Measurements from ENCODE around the gene TNFRSF13B. TPM values are rescaled to one million over a fixed set of nuclear protein-coding genes. Genes with fewer than 3 reads are reported as not detected.
"Not testable (repeated sequence)": the region's sequence is repeated elsewhere in the genome, so short reads cannot be mapped to it uniquely, and the experiment has no call there.

TNFRSF13B gene
- total RNA-seq, 1 experiment from 2014 or later: not detected

- no peaks in the 10 kb centered on the region for H3K4me1 ChIP-seq
- DNase-seq: no peak
- no peak overlapping the region for H3K27ac ChIP-seq
- H3K9me3 ChIP-seq (replicated peaks): no peaks in the 10 kb centered on the region
- no peaks in the 10 kb centered on the region for H3K36me3 ChIP-seq
- peaks cover 27% of the 10 kb centered on the region for H3K27me3 ChIP-seq
- no peak overlapping the region for H3K4me3 ChIP-seq
Measured at GRCh38 chr17:16969931-16970906, 1.7 kb downstream of the TNFRSF13B start.

GRCh38 chr17:16968786-16969185, 3.1 kb downstream of the TNFRSF13B start:
- no peak overlapping the region for H3K4me3 ChIP-seq
- H3K36me3 ChIP-seq: no peaks in the 10 kb centered on the region
- H3K9me3 ChIP-seq (replicated peaks): no peaks in the 10 kb centered on the region
- peaks cover 16% of the 10 kb centered on the region for H3K27me3 ChIP-seq
- no peak overlapping the region for H3K27ac ChIP-seq
- no peaks in the 10 kb centered on the region for H3K4me1 ChIP-seq
- no peak for DNase-seq

- no peaks in the 10 kb centered on the region for H3K36me3 ChIP-seq
- peaks cover 2% of the 10 kb centered on the region; the same call in 1 of the 2 replicates for H3K27me3 ChIP-seq
- no peaks in the 10 kb centered on the region for H3K4me1 ChIP-seq
- peaks cover 1% of the 10 kb centered on the region; the same call in 1 of the 2 replicates for H3K9me3 ChIP-seq (replicated peaks)
- DNase-seq: peak in 1 of 2 experiments; percentile 34
- H3K27ac ChIP-seq: no peak overlapping the region
- H3K4me3 ChIP-seq: no peak overlapping the region
Measured at GRCh38 chr17:16962804-16963203, 9.1 kb downstream of the TNFRSF13B start.

- H3K4me1 ChIP-seq: no peaks in the 10 kb centered on the region
- peaks cover 4% of the 10 kb centered on the region; the same call in 1 of the 2 replicates for H3K27me3 ChIP-seq
- H3K4me3 ChIP-seq: no peak overlapping the region
- no peak overlapping the region for H3K27ac ChIP-seq
- no peak for DNase-seq
- peaks cover 3% of the 10 kb centered on the region; the same call in 1 of the 2 replicates for H3K9me3 ChIP-seq (replicated peaks)
- H3K36me3 ChIP-seq: no peaks in the 10 kb centered on the region
Measured at GRCh38 chr17:16961792-16962191, 10.1 kb downstream of the TNFRSF13B start.

GRCh38 chr17:16961022-16961421, 10.9 kb downstream of the TNFRSF13B start:
- not testable (repeated sequence) for H3K27me3 ChIP-seq; H3K27ac ChIP-seq; H3K4me3 ChIP-seq; H3K9me3 ChIP-seq (replicated peaks); H3K4me1 ChIP-seq; H3K36me3 ChIP-seq
- DNase-seq: peak in 1 of 2 experiments; percentile 45

- not testable (repeated sequence) for H3K9me3 ChIP-seq (replicated peaks); H3K4me3 ChIP-seq; H3K4me1 ChIP-seq; H3K27me3 ChIP-seq; DNase-seq; H3K36me3 ChIP-seq; H3K27ac ChIP-seq
Measured at GRCh38 chr17:16955011-16955410, 16.9 kb downstream of the TNFRSF13B start.

GRCh38 chr17:16954521-16954920, 17.4 kb downstream of the TNFRSF13B start:
- H3K4me3 ChIP-seq: no peak overlapping the region
- peaks cover 4% of the 10 kb centered on the region; the same call in 1 of the 2 replicates for H3K27me3 ChIP-seq
- H3K4me1 ChIP-seq: no peaks in the 10 kb centered on the region
- H3K27ac ChIP-seq: no peak overlapping the region
- no peak for DNase-seq
- no peaks in the 10 kb centered on the region for H3K36me3 ChIP-seq
- H3K9me3 ChIP-seq (replicated peaks): peaks cover 3% of the 10 kb centered on the region; the same call in 1 of the 2 replicates

- Histone ChIP-seq H3K9me3 (replicated peaks) (peaks cover 9% of the 10 kb centered on the region), H3K4me1 (no peaks in the 10 kb centered on the region), H3K27me3 (peaks cover 4% of the 10 kb centered on the region; the same call in 1 of the 2 replicates), H3K4me3 (no peak overlapping the region), H3K27ac (no peak overlapping the region), H3K36me3 (no peaks in the 10 kb centered on the region)
- no peak for DNase-seq
Measured at GRCh38 chr17:16953841-16954240, 18.1 kb downstream of the TNFRSF13B start.

- no peak overlapping the region for H3K4me3 ChIP-seq
- no peaks in the 10 kb centered on the region for H3K36me3 ChIP-seq
- H3K9me3 ChIP-seq (replicated peaks): peaks cover 12% of the 10 kb centered on the region
- H3K27me3 ChIP-seq: peaks cover 4% of the 10 kb centered on the region; the same call in 1 of the 2 replicates
- H3K27ac ChIP-seq: no peak overlapping the region
- DNase-seq: no peak
- no peaks in the 10 kb centered on the region for H3K4me1 ChIP-seq
Measured at GRCh38 chr17:16953347-16953746, 18.6 kb downstream of the TNFRSF13B start.

GRCh38 chr17:16952401-16952800, 19.5 kb downstream of the TNFRSF13B start:
- Histone ChIP-seq H3K4me1 (no peaks in the 10 kb centered on the region), H3K4me3 (no peak overlapping the region), H3K27ac (no peak overlapping the region), H3K27me3 (no peaks in the 10 kb centered on the region), H3K36me3 (no peaks in the 10 kb centered on the region), H3K9me3 (replicated peaks) (peaks cover 10% of the 10 kb centered on the region)
- no peak for DNase-seq

- no peak for DNase-seq
- Histone ChIP-seq H3K9me3 (replicated peaks) (peaks cover 10% of the 10 kb centered on the region), H3K27ac (no peak overlapping the region), H3K4me3 (no peak overlapping the region), H3K4me1 (no peaks in the 10 kb centered on the region), H3K36me3 (no peaks in the 10 kb centered on the region), H3K27me3 (no peaks in the 10 kb centered on the region)
Measured at GRCh38 chr17:16950488-16950887, 21.4 kb downstream of the TNFRSF13B start.

GRCh38 chr17:16948587-16949376, 23.1 kb downstream of the TNFRSF13B start:
- Histone ChIP-seq H3K4me3 (no peak overlapping the region), H3K9me3 (replicated peaks) (peaks cover 10% of the 10 kb centered on the region), H3K27me3 (peaks cover 3% of the 10 kb centered on the region; the same call in 1 of the 2 replicates), H3K36me3 (no peaks in the 10 kb centered on the region), H3K4me1 (no peaks in the 10 kb centered on the region), H3K27ac (no peak overlapping the region)
- DNase-seq: no peak

GRCh38 chr17:16947470-16947869, 24.4 kb downstream of the TNFRSF13B start:
- no peak overlapping the region for H3K27ac ChIP-seq
- H3K36me3 ChIP-seq: no peaks in the 10 kb centered on the region
- no peaks in the 10 kb centered on the region for H3K4me1 ChIP-seq
- H3K9me3 ChIP-seq (replicated peaks): peaks cover 10% of the 10 kb centered on the region
- no peak overlapping the region for H3K4me3 ChIP-seq
- DNase-seq: no peak
- peaks cover 8% of the 10 kb centered on the region; the same call in 1 of the 2 replicates for H3K27me3 ChIP-seq

- peak in 1 of 2 experiments; percentile 14 for DNase-seq
- H3K9me3 ChIP-seq (replicated peaks): peaks cover 10% of the 10 kb centered on the region
- H3K27me3 ChIP-seq: peaks cover 8% of the 10 kb centered on the region; the same call in 1 of the 2 replicates
Measured at GRCh38 chr17:16945663-16946218, 26.2 kb downstream of the TNFRSF13B start.

More at GRCh38 chr17:16945663-16946218, 26.2 kb downstream of the TNFRSF13B start:
- Histone ChIP-seq H3K27ac (no peak overlapping the region), H3K4me3 (no peak overlapping the region), H3K36me3 (no peaks in the 10 kb centered on the region), H3K4me1 (no peaks in the 10 kb centered on the region)

All from SJCRH30 (cell line).